Cardiac septum (tissue), 1 donor: ENCODE measurements around the gene ARHGEF16. TPM values are rescaled to one million over a fixed set of nuclear protein-coding genes. Genes with fewer than 3 reads are reported as not detected.
A peak's percentile ranks its signal among the peaks of the same experiment; 100 is the strongest.

Experiments
- DNase-seq: peaks from one replicate; pipeline ENCODE4 v3.0.0-alpha.2; 2020; ENCODE audit warnings: low spot score
- intact Hi-C: fragments of 100-400 bp; cut with DNase I; formaldehyde crosslinking; loops from one replicate; pipeline ENCODE4 v1.14.0; 2022
- total RNA-seq: library from RNA; stranded (reverse); fragmentation: NEBNext Ultra II Directional; extraction: Animal tissue kit (Norgen Biotek cat#: 25700); gene quantifications from one replicate; pipeline ENCODE4 v1.2.1, GENCODE V29; 2021
- donor health status: DM: no; HTN: no; CAD: no.

ARHGEF16 gene
- total RNA-seq, 1 donor from 2014 or later = 0.57 TPM

DNA sequence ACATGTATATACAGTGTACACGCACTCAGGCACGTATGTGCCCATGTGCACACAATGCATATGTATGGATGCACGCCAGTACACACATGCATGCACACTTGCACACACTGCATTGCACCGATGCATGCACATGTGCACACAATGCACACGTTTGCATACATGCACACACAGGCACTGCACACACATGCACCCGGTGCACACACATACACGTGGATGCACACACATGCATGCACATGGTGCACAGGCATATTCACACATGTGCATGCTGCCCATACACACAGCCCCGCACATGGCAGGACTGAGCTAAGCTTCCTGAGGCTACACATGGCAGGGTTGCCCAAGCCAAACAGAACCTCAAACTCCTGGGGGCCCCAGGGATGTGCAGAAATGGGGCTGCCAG lies 19.6 kb downstream of the ARHGEF16 start:
- DNase-seq = no peak
- intact Hi-C loops = no loop called here

DNA sequence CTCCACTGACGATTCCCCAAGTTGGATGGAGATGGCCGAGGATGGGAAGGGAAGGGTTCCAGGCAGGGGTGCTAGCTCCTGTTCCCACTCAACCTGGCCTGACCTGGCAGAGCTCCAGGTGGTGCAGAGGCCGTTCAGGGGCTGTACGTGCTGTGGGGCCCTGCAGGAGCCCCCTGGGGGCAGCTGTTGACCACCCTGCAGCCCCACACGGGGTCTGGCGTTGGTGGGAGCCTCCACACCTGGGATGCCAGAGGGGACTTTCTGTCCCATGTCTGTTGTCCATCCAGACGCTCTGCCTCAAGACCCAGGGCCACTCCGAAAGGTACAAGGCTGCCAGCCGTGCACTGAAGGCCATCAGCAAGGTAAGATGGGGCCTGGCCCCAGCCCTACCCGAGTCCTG lies 20.0 kb downstream of the ARHGEF16 start:
- intact Hi-C loops = no loop called here
- DNase-seq = no peak

DNA sequence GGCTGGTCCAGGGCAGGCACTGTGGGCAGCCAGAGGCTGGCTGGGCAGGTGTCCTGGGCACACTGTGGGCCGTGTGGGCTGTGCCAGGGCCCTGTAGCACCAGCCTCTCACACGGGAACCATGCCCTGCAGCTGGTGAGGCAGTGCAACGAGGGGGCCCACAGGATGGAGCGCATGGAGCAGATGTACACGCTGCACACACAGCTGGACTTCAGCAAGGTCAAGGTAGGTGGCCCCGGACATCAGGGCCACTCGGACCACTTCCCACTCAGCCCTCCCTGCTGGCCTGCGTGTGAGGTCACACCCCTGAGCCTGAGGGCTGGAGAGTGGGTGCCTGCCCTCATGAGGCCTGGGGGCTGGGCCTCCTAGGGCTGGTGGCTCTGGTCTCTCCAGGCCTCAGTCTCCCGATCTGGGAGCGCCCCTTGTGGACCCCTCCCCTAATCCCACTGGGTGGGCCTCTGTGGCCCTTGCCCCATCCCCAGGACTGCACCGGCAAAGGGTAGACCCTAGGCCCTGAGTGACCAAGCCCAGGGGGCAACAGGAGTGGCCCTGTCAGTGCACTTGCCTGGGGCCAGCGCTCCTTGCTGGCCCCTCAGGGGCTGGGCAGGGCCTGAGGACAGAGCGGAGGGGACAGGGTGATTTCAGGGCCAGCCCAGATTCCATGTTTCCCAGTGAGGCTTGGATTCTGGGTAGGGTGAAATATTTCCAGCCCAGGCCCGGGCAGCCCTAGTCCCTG lies 21.5 kb downstream of the ARHGEF16 start:
- DNase-seq = no peak
- intact Hi-C loops = no loop called here

DNA sequence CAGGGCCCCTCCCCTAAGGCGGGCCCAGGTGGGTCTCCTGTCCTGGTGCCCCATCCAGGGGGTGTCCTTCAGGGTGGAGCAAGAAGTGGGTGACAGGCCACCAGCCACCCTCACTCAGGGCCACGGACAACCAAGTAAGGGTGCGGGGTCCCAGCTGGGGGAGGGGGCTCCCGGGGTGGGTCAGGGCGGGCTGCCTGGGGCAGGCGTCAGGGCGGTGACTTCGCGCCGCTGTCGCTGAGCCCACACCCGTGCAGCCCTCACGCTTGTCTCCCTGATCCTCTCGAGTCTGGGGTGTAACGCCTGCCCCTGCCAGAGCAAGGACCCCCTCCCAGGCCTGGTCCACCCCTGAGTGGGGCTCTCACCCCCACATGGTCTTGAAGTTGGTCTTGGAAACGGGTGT lies 22.2 kb downstream of the ARHGEF16 start:
- DNase-seq = no peak
- intact Hi-C loops = no loop called here

DNA sequence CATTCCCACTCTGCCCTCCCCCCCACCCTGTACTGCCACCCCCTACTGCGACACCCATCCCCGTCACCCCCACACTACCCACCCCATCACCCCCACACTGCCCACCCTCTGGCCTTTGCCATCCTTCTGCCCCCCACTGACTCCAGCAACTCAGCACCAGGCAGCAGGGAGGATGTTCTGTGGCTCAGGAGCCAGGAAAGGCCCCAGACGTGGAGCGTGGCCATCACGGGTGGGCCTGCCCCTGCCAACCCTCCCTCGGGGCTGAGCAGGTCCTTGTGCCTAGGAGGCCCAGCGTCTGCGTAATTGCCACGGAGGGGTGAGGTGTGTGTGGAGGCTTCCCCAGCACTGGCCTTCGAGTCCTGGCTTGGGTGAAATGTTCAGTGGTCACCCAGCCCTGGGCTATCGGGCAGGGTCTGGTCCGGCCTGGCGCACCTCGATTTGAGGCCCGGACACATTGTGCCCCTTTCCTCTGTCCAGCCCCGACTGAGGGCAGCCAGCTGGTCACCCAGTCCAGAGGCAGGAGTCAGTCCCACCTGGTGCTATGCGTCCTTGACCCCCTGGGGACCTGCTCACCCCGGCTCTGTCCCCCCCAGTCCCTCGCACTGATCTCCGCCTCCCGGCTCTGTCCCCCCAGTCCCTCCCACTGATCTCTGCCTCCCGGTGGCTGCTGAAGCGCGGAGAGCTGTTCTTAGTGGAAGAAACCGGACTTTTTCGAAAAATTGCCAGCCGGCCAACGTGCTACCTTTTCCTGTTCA lies 23.0 kb downstream of the ARHGEF16 start:
- intact Hi-C loops = no loop called here
- no peak for DNase-seq

DNA sequence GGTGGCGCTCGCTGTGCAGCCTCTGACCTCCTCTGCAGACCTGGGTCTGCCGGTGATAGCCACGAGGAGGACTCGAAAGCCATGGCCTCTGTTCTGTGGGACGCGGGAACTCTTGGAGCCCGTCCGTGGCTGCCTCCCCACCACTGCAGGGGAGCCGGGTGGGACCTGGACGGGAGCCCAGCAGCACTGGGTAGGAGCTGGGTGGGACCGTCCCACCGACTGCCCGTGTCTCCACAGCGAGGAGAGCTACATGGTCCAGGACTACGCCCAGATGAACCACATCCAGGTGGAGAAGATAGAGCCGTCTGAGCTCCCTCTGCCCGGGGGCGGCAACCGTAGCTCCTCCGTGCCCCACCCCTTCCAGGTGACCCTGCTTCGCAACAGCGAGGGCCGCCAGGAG lies 23.7 kb downstream of the ARHGEF16 start:
- no peak for DNase-seq
- intact Hi-C loops = no loop called here

DNA sequence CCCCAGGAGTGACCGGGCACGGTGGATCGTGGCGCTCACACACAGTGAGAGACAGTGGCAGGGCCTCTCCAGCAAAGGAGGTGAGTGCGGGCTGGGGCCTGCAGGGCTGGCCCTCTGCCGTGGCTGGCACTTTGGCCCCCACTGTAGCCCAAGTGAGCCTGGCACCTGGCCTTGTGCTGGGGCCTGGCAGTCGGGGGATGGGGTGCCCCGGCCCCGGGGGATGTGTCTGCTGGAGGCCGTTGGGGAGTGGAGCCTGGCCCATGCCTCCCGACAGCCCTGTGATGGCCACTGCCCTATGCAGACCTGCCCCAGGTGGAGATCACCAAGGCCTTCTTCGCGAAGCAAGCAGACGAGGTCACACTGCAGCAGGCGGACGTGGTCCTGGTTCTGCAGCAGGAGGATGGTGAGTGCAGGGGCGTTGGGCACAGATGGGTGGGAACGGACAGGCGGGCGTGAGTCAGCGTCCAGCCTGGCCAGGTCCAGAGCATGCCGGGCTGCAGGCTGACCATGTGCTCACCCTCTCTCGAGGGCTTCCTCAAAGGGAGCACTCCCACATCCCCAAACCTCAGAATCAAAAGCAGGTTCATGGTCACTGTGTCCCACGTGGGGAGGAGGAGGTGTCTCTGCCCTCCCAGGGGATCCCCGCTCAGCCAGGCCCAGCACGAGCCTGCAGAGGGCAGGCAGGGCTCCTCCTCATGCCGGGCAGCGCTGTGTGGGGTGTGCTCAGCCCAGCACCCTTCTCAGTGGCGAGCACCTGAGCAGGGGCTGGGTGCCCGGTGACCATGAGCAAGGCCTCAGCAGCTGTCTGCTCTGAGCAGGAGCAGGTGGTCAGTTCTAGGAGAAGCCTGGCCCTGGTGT lies 25.3 kb downstream of the ARHGEF16 start:
- DNase-seq = no peak
- intact Hi-C loops = no loop called here

DNA sequence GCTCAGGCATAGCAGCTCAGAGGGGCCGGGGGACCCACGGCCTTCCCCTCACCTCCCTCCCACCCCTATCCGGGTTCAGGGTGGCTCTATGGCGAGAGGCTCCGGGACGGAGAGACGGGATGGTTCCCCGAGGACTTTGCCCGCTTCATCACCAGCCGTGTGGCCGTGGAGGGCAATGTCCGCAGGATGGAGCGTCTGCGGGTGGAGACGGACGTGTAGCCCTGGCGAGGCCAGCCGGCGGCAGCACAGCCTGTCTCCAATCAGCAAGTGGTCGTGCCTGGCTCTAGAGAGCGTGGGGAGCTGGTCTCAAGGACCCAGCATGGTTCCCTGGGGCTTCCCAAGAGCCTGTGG lies 25.9 kb downstream of the ARHGEF16 start:
- no peak for DNase-seq
- intact Hi-C loops = no loop called here

GRCh38 chr1:3481046-3481445 lies 26.6 kb downstream of the ARHGEF16 start:
- intact Hi-C loops = no loop called here
- DNase-seq = no peak

- no peak for DNase-seq
- intact Hi-C loops = no loop called here
These were observed 27.4 kb downstream of the ARHGEF16 start for GRCh38 chr1:3481836-3482375.

DNA sequence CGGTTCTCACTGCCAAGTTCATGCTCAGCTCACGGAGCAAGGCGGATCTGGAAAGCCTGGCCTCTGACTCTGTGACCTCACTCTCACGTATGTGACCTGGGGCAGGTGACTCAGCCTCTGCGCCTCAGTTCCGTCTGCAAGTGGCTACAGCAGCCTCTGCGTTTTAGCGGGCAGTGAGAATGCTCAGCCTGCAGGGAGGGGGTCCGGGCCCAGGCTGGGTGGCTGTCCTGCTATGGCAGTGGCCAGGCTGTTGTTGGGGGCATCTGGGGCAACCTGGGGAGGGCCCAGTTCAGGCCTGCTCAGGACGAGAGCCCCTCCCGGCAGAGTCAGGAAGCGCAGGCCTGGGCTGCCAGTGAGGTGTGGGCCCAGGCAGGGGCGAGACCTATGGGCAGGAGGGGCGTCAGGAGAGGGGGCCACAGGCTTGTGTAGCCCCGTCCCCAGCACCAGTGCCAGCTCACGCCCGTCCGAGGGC lies 27.9 kb downstream of the ARHGEF16 start:
- intact Hi-C loops = no loop called here

DNA sequence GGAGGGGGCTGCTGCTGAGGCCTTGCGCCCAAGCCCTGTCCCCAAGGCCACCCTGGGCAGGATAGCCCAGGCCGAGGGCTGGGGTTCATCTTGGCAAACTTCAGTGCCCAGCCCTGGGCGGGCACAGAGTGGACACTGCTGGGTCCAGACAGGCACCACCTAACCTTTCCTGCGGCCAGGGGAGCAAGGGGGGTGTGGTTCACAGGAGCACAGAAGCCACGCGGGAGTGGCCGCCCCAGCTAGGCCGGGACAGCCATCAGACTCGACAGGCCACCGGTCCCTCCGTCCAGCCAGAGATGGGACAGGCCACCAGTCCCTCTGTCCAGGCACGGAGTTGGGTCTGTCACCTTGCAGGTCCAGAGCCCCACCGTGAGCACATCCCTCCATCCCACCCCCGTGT lies 28.9 kb downstream of the ARHGEF16 start:
- intact Hi-C loops = no loop called here
- DNase-seq = no peak

More for the DNA sequence above, 27.9 kb downstream of the ARHGEF16 start:
- DNase-seq = no peak

GRCh38 chr1:3483801-3484444 lies 29.5 kb downstream of the ARHGEF16 start:
- DNase-seq = no peak
- intact Hi-C loops = loop anchor here (1.0 kb wide), 1 partner anchor 31 kb away; no protein-coding TSS in a partner anchor

GRCh38 chr1:3485016-3485415 lies 30.6 kb downstream of the ARHGEF16 start:
- no peak for DNase-seq
- intact Hi-C loops = no loop called here

- intact Hi-C loops = no loop called here
- DNase-seq = no peak
These were observed 34.0 kb downstream of the ARHGEF16 start for GRCh38 chr1:3488432-3488831.

- intact Hi-C loops = loop anchor here (5.0 kb wide), 1 partner anchor 77 kb away; no protein-coding TSS in a partner anchor
- DNase-seq = no peak
These were observed 35.7 kb downstream of the ARHGEF16 start for GRCh38 chr1:3490046-3490745.

- intact Hi-C loops = loop anchor here (1.0 to 5.0 kb wide), 2 partner anchors 76 to 128 kb away; no protein-coding TSS in a partner anchor
- peak; percentile 85 for DNase-seq
These were observed 37.1 kb downstream of the ARHGEF16 start for GRCh38 chr1:3491291-3492246.
